Esophagus (tissue), 2 donors: ENCODE data around the gene ZBTB20. TPM values are rescaled to one million over a fixed set of nuclear protein-coding genes. Genes with fewer than 3 reads are reported as not detected.

Experiments
- H3K27ac ChIP-seq, 2 donors: one replicate each; pipeline ENCODE4 v1.5.1; 2013; ENCODE audit warnings: low read depth in 2 of 2, mild to moderate bottlenecking in 2 of 2, inconsistent platforms in 1 of 2, low read length in 1 of 2, moderate library complexity in 1 of 2
- H3K27me3 ChIP-seq, 2 donors: one replicate each; pipeline ENCODE4 v1.6.1; 2013; ENCODE audit warnings: low read length in 2 of 2, control low read depth in 1 of 2, mild to moderate bottlenecking in 1 of 2; ENCODE audit not compliant: insufficient read depth in 2 of 2, control insufficient read depth in 1 of 2
- H3K36me3 ChIP-seq, 2 donors: one replicate each; pipeline ENCODE4 v1.6.1; 2013; ENCODE audit warnings: low read length in 1 of 2; ENCODE audit not compliant: control insufficient read depth in 2 of 2, insufficient read depth in 2 of 2
- H3K4me1 ChIP-seq, 2 donors: one replicate each; pipeline ENCODE4 v1.6.1; 2013; ENCODE audit warnings: low read length in 1 of 2; ENCODE audit not compliant: control insufficient read depth in 2 of 2, insufficient read depth in 2 of 2
- H3K4me3 ChIP-seq, 2 donors: one replicate each; pipeline ENCODE4 v1.5.1; 2013; ENCODE audit warnings: low read length in 2 of 2, mild to moderate bottlenecking in 2 of 2, low read depth in 1 of 2, moderate library complexity in 1 of 2
- H3K9me3 ChIP-seq, 2 donors: one replicate each; pipeline ENCODE4 v1.6.1; 2013; ENCODE audit warnings: mild to moderate bottlenecking in 2 of 2, low read depth in 1 of 2, low read length in 1 of 2, moderate library complexity in 1 of 2; ENCODE audit not compliant: control insufficient read depth in 2 of 2, insufficient read depth in 1 of 2
- WGBS, 2 donors: extraction: QIAGEN DNeasy Blood & Tissue Kit; methylation state at CpG; one replicate each; pipeline ENCODE4 v1.1.7; 2013; 5-methylcytosine and 5-hydroxymethylcytosine counted together
- polyA plus RNA-seq, 2 donors: library from polyadenylated mRNA; stranded (reverse); fragments of 200-250 nt; gene quantifications; one replicate each; pipeline ENCODE4 v1.2.3, GENCODE V29; 2013
- donor health status: healthy with polysubstance abuse.
- donor health status: Bipolar disorder and iron deficiency.

Gene ZBTB20
- polyA plus RNA-seq, 2 donors: 0.16 to 1.3 TPM

DNA sequence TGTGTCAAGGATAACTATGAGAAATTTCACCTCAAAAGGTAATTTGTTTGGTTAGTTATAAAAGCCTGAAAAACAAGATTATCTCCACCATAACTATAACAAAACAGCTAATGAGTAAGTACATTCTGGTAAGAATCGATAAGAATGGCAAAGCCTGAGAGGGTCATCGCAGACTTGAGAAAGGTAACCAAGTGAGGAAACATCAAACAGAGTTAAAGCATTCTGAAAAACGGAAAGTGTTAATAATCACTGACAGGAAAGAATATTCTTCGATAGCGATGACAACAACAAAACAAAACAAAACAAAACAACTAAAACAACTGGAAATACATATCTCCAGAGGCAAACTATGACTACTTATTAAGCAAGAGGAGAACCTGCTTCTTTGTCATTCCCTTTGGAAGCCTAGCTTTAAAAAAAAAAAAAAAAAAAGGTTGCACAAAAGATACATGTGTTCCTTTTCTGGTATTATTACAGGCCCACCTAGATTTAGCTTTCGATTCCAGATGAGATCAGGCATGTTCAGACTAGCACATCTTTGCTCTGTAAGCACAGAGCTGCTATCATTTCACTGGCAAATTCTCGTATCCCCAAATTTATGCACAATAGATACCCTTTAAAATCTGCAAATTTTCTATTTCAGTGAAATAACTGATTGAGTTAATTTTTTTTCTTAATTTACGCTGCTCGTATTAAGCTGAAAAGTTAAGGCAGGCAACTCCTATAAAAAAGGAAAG lies 697.6 kb downstream of the ZBTB20 start:
- no peaks in the 10 kb centered on the region for H3K9me3 ChIP-seq
- no peak overlapping the region for H3K27ac ChIP-seq
- no peaks in the 10 kb centered on the region for H3K27me3 ChIP-seq
- H3K4me1 ChIP-seq: no peaks in the 10 kb centered on the region
- H3K36me3 ChIP-seq: no peaks in the 10 kb centered on the region
- 70 to 77% methylated on average over 9 of the region's 9 CpGs for WGBS, 2 donors
- no peak overlapping the region for H3K4me3 ChIP-seq

DNA sequence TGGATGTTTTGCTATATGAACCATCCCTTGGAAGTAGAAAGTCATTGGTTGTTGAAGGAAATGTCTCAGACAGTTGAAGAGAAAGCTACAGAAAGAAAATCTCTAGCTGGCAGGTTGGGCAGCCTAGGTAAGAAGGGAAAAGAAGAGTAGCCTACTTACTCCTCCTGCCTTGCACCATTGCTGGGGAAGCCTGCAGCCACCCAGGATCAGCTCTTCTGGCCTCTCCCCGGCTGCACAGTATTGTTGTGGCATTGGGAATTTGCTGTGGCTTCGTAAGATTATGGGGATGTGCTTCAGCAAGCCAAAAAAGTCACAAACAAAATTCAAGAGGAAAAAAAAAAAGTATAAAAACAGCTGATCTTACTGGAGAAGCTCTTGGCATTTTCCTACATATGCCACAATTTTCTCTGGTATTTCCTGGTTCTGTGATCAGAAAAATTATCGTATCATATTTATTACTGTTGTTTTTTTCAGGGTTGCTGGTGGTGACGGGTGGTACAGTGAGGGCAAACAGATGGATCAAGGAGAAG lies 699.1 kb downstream of the ZBTB20 start:
- Histone ChIP-seq H3K4me3 (no peak overlapping the region), H3K4me1 (no peaks in the 10 kb centered on the region), H3K36me3 (no peaks in the 10 kb centered on the region), H3K27me3 (no peaks in the 10 kb centered on the region), H3K27ac (no peak overlapping the region), H3K9me3 (no peaks in the 10 kb centered on the region)
- 86 to 89% methylated on average over 4 of the region's 4 CpGs for WGBS, 2 donors

DNA sequence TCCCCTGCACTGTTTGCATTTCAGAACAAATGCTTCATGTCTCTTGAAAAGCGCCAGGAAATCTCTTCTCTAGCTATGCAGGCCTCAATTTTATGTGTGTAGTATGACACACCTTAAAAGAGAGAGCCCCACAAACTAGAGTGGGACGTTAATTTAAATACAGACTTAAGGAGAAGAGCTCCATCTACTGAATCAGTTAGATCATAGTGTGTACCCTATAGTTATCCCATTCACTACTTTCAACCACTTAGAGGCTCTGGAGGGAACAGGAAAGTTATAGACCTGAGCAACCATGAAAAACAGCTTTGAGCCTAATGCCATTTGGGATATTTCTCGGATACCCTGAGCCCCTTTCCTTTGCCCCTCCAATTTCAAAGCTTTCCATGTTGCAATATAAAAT lies 699.5 kb downstream of the ZBTB20 start:
- H3K9me3 ChIP-seq: no peaks in the 10 kb centered on the region
- H3K4me1 ChIP-seq: no peaks in the 10 kb centered on the region
- H3K36me3 ChIP-seq: no peaks in the 10 kb centered on the region
- H3K27ac ChIP-seq: no peak overlapping the region
- H3K4me3 ChIP-seq: no peak overlapping the region
- 90 to 92% methylated on average over 3 of the region's 3 CpGs for WGBS, 2 donors
- no peaks in the 10 kb centered on the region for H3K27me3 ChIP-seq

DNA sequence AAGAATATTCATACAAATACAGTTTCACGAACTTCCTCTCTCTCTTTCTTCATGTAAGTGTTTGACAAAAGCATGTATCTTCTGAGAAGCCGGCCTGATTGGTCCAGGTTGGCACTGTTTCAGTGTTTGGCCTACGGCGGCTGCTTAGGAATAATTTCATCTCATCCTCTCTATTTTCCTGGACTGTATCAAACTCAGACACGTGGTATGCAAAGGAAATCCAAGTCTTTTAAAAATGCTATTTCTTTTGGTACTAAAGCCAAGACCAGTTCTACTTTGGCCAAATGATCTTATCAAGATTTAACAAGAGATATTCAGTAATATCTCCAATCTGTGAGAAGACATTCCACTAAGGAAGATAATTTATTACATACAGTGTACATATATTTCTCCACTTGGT lies 700.5 kb downstream of the ZBTB20 start:
- no peaks in the 10 kb centered on the region for H3K4me1 ChIP-seq
- no peak overlapping the region for H3K4me3 ChIP-seq
- no peaks in the 10 kb centered on the region for H3K9me3 ChIP-seq
- no peaks in the 10 kb centered on the region for H3K27me3 ChIP-seq
- H3K27ac ChIP-seq: no peak overlapping the region
- no peaks in the 10 kb centered on the region for H3K36me3 ChIP-seq
- 63% methylated on average over 5 of the region's 5 CpGs for WGBS, 2 donors

DNA sequence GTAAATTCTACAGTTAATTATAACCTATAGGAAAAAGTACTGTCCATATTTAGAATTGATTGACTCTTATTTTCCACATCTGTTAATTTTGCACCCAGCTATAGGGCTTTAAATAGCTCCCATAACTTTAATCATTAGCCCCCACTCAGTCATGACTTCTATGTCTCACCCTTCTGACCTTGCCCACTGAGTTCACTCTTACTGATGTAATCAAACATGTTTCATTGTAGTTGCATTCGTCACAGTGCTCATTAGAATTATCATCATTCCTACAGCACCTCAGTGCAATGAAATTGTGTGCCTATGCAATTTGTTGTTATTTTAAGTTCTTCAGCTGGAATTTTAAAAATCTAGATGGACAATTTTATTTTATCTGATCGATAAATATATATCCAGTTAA lies 701.9 kb downstream of the ZBTB20 start:
- Histone ChIP-seq H3K27ac (no peak overlapping the region), H3K9me3 (no peaks in the 10 kb centered on the region), H3K4me3 (no peak overlapping the region), H3K4me1 (no peaks in the 10 kb centered on the region), H3K36me3 (no peaks in the 10 kb centered on the region), H3K27me3 (no peaks in the 10 kb centered on the region)
- WGBS, 2 donors: 83 to 90% methylated on average over 2 of the region's 2 CpGs

DNA sequence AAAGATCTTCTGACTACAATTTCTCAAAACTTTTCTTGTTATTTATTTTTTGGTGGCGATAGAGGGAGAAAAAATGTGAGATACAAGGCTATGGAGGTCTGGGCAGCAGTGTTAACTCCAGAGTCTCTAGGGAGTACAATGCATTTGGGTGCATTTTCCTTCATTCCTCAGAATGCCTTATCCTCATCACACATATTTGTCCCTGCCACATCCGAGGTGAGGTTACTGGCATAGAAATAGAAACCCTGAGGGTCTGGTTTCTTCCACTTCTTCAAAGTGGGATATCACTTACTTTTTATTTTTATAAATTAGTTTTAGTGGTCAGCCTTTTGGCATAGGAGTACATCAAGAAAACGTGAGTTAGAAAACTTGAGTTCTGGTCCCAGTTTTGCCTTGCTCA lies 702.9 kb downstream of the ZBTB20 start:
- no peaks in the 10 kb centered on the region for H3K9me3 ChIP-seq
- no peak overlapping the region for H3K27ac ChIP-seq
- no peaks in the 10 kb centered on the region for H3K36me3 ChIP-seq
- no peak overlapping the region for H3K4me3 ChIP-seq
- H3K27me3 ChIP-seq: no peaks in the 10 kb centered on the region
- no peaks in the 10 kb centered on the region for H3K4me1 ChIP-seq
- WGBS, 2 donors: 78 to 83% methylated on average over 3 of the region's 3 CpGs

DNA sequence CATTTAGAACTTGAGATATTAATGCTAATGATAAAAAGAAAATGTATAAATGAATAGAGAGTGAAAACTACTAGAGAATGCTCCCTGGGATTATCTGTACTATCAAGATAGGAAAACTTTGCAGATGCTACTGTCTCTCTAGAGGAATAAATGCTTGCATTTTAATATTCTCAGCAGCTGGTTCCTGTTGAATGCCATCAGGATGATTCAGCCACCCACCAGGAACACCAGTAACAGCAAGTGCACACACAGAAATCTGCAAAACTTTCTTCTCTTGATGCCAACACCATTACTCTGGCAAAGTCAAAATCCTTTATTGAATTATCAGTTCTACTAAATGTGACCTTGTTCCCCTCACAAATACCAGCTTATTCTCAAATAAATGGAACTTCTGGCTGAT lies 704.8 kb downstream of the ZBTB20 start:
- no peak overlapping the region for H3K27ac ChIP-seq
- no peak overlapping the region for H3K4me3 ChIP-seq

DNA sequence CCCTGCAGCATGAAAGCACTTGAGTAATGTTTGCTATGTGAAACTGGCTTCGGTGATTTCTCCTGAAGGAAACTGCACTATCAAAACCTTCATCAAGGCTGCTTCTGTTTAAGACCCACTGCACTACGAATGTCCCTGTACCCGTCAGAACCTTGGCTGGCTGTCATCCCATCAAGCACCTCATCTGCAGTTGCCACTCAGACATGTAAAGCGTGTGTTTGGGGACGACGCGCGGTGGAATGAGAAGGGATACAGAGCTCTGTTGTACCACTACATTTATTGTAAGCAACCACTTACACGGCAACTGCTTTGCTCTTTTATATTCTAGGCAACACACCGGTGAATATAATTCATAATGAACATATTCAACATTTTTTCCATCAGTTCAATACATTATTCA lies 705.7 kb downstream of the ZBTB20 start:
- WGBS, 2 donors: 89 to 94% methylated on average over 10 of the region's 10 CpGs

More for the DNA sequence above, 704.8 kb downstream of the ZBTB20 start:
- Histone ChIP-seq H3K27me3 (no peaks in the 10 kb centered on the region), H3K36me3 (no peaks in the 10 kb centered on the region), H3K4me1 (no peaks in the 10 kb centered on the region), H3K9me3 (no peaks in the 10 kb centered on the region)

DNA sequence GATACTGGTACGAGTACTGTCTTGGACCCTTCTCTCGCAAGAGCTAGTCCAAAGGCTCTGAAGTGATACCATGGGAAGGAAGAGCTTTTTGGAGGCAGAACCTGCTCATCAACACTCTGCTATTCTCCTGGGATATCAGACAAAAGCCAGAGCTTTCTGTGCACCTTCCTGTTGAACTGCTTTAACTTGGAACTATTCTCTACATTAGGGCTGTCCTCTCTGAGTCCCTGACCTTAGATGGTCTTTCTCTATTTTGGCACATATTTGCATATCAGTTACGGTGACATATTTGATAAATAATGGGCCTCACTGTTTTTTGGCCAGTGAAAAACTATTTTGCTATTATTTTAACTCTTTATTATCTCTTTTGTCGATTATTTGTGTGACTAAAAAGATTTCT lies 706.4 kb downstream of the ZBTB20 start:
- H3K4me3 ChIP-seq: no peak overlapping the region
- no peaks in the 10 kb centered on the region for H3K4me1 ChIP-seq
- no peaks in the 10 kb centered on the region for H3K9me3 ChIP-seq
- no peak overlapping the region for H3K27ac ChIP-seq
- whole genome bisulfite sequencing, 2 donors: 78 to 82% methylated on average over 4 of the region's 4 CpGs
- H3K27me3 ChIP-seq: no peaks in the 10 kb centered on the region
- H3K36me3 ChIP-seq: no peaks in the 10 kb centered on the region

More for the DNA sequence above, 705.7 kb downstream of the ZBTB20 start:
- Histone ChIP-seq H3K36me3 (no peaks in the 10 kb centered on the region), H3K27ac (no peak overlapping the region), H3K27me3 (no peaks in the 10 kb centered on the region), H3K9me3 (no peaks in the 10 kb centered on the region), H3K4me3 (no peak overlapping the region), H3K4me1 (no peaks in the 10 kb centered on the region)

DNA sequence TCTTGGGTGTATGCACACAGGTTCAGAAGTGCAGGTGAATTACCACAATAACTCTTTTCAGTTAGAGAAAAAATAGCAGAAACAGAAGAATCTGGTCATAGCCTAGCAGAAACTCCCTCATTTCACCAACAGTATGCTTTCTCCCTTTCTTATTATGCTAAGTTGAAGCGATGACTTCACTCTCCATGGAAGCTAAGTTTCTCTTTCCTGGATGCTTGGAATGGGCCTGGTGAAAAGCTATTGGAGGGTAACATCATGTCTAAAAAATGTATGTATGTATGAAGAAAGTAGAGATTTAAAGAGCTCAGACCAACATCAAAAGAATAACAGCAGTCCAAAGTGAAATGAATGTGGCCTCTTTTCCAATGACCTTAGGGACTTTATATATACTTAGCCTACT lies 707.8 kb downstream of the ZBTB20 start:
- 97 to 100% methylated on average over 1 of the region's 1 CpG for WGBS, 2 donors

More for the DNA sequence above, 707.8 kb downstream of the ZBTB20 start:
- Histone ChIP-seq H3K27ac (no peak overlapping the region), H3K27me3 (no peaks in the 10 kb centered on the region), H3K36me3 (no peaks in the 10 kb centered on the region), H3K4me3 (no peak overlapping the region), H3K4me1 (no peaks in the 10 kb centered on the region), H3K9me3 (no peaks in the 10 kb centered on the region)
